Measurements from ENCODE around the gene PCSK5. TPM values are rescaled to one million over a fixed set of nuclear protein-coding genes. Genes with fewer than 3 reads are reported as not detected.
"Not testable (repeated sequence)": the region's sequence is repeated elsewhere in the genome, so short reads cannot be mapped to it uniquely, and the experiment has no call there.

The PCSK5 gene
- total and polyA plus RNA-seq, 8 donors: 0.99 to 10.3 (median 4.4) TPM

DNA sequence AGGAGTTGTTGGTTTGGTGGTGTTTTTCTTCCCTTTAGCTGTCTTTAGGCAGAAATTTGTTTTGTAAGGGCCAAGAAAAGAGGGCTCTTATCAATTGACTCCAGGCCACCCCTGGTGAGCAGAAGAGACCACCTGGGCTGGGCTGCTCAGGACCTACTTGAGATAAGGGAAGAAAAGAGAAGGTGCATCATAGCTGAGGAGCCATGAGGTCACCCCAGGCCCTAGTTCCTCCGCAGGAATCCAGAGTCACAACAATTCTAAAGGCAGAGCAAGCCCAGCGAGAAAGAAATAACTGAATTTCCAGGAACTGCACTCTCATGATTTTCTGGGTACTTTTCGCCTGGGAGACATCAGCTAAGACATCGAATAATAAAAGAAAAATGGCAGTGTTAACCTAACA is 468.9 kb downstream of the PCSK5 start:
- no peak overlapping the region for H3K27ac ChIP-seq
- no peaks in the 10 kb centered on the region for H3K36me3 ChIP-seq
- H3K9me3 ChIP-seq: no peaks in the 10 kb centered on the region
- no peak overlapping the region for H3K4me3 ChIP-seq
- ATAC-seq: no peak
- H3K4me1 ChIP-seq: no peaks in the 10 kb centered on the region
- WGBS, 2 donors: 89% methylated on average over 4 of the region's 4 CpGs
- no peak for DNase-seq
- TF ChIP-seq, protein P1, sequence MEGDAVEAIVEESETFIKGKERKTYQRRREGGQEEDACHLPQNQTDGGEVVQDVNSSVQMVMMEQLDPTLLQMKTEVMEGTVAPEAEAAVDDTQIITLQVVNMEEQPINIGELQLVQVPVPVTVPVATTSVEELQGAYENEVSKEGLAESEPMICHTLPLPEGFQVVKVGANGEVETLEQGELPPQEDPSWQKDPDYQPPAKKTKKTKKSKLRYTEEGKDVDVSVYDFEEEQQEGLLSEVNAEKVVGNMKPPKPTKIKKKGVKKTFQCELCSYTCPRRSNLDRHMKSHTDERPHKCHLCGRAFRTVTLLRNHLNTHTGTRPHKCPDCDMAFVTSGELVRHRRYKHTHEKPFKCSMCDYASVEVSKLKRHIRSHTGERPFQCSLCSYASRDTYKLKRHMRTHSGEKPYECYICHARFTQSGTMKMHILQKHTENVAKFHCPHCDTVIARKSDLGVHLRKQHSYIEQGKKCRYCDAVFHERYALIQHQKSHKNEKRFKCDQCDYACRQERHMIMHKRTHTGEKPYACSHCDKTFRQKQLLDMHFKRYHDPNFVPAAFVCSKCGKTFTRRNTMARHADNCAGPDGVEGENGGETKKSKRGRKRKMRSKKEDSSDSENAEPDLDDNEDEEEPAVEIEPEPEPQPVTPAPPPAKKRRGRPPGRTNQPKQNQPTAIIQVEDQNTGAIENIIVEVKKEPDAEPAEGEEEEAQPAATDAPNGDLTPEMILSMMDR (IDR thresholded peaks at IDR 0.05): no peak
- no peak for FAIRE-seq
- intact Hi-C loops (cut with DNase I): no loop called here
- no peaks in the 10 kb centered on the region for H3K27me3 ChIP-seq

DNA sequence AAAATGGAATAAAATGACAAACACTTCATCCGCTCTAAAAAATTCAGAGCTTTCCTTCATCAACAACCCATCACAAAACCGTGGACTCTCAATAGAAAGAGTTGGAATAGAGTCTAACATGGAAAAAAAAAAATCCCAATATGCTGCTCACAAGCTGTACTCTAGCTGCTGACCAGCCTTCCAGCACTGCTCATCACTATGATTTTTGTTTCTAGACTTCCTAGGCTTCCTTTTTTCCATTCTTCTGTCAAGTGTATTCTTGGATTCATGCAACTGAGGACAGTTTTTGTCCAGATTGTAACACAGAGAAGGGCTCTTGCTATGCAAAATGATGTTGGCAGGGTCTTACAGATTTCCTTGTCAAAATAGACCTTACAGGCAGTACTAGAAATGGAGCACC is 469.3 kb downstream of the PCSK5 start:
- DNase-seq (no peak), FAIRE-seq (no peak), ATAC-seq (no peak)
- Histone ChIP-seq H3K4me1 (no peaks in the 10 kb centered on the region), H3K27me3 (no peaks in the 10 kb centered on the region), H3K36me3 (no peaks in the 10 kb centered on the region), H3K27ac (no peak overlapping the region), H3K9me3 (no peaks in the 10 kb centered on the region), H3K4me3 (no peak overlapping the region)
- 90 to 95% methylated on average over 2 of the region's 2 CpGs for WGBS, 2 donors
- TF ChIP-seq, protein P1 (IDR thresholded peaks at IDR 0.05): no peak
- intact Hi-C loops (cut with DNase I): no loop called here

DNA sequence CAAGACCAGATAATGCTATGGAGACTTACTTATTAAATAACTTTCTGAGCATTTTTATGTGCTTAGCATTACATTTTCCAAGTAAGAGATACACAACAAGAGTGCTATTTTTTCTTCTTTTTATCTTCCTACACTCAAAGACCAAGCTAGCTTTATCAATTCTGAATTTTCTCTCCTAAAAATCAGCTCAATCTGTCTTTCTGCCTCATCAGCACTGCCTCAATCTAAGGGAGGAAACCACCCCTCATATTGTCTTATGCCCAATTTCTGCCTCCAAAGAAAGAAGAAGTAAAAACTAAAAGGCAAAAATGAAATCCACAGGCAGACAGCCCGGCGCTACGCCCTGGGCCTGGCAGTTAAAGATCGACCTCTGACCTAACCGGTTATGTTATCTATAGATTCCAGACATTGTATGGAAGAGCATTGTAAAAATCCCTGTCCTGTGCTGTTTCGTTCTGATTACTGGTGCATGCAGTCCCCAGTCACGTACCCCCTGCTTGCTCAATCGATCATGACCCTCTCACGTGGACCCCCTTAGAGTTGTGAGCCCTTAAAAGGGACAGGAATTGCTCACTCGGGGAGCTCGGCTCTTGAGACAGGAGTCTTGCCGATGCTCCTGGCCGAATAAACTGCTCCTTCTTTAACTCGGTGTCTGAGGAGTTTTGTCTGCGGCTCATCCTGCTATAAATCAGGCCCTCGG is 472.0 kb downstream of the PCSK5 start:
- ATAC-seq: not testable (repeated sequence)

DNA sequence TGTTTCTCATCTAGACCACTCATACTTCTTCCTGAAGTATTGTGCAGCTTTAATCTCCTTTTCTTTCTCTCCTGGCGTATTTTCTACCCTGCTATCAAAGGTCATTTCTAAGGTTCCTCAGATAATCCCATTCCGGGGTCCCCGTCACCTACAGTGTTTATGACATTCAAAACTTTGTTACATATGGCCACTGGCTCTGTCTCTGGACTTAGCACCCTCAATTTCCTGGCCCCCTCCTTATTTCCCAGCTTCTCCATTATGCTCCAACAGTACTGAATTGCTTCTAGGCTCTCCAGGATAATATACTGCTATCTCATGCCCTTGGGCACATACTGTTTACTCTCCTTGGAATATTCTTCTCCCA is 472.5 kb downstream of the PCSK5 start:
- Histone ChIP-seq H3K4me3 (no peak overlapping the region), H3K27ac (no peak overlapping the region), H3K4me1 (no peaks in the 10 kb centered on the region), H3K27me3 (no peaks in the 10 kb centered on the region), H3K36me3 (no peaks in the 10 kb centered on the region), H3K9me3 (no peaks in the 10 kb centered on the region)
- intact Hi-C loops (cut with DNase I): no loop called here
- 48 to 57% methylated on average over 3 of the region's 3 CpGs for WGBS, 2 donors
- no peak for FAIRE-seq
- TF ChIP-seq, protein P1 (IDR thresholded peaks at IDR 0.05): no peak
- DNase-seq: no peak
- no peak for ATAC-seq

More for the DNA sequence above, 472.0 kb downstream of the PCSK5 start:
- H3K27me3 ChIP-seq; intact Hi-C loops (cut with DNase I); H3K9me3 ChIP-seq; H3K4me1 ChIP-seq; FAIRE-seq; DNase-seq; H3K4me3 ChIP-seq; H3K36me3 ChIP-seq; H3K27ac ChIP-seq: not testable (repeated sequence)
- WGBS, 2 donors: 90 to 93% methylated on average over 16 of the region's 16 CpGs

DNA sequence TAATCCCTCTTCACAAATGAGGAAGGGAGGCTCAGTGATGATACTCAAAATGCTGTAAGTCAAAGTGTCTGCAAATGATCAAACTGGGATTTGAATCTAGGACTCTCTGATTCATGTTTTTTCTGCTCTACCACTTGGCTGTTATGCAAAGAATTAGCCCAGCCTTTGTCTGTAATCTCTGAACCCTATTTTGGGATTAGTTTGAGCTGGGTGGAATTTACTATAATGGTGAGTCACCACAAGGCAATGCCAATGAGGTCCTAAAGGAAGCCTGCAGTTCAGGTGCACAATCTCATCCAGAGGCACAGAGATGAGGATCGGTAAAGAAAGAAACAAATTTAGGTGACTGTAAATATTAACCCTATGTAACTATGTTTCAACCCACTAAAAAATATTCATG is 474.6 kb downstream of the PCSK5 start:
- intact Hi-C loops (cut with DNase I): no loop called here
- no peaks in the 10 kb centered on the region for H3K36me3 ChIP-seq
- H3K27me3 ChIP-seq: no peaks in the 10 kb centered on the region
- no peak overlapping the region for H3K27ac ChIP-seq
- TF ChIP-seq, protein P1 (IDR thresholded peaks at IDR 0.05): no peak
- DNase-seq (no peak), ATAC-seq (peak; percentile 49 to 74 (median 55)), FAIRE-seq (no peak)
- H3K9me3 ChIP-seq: no peaks in the 10 kb centered on the region
- no peak overlapping the region for H3K4me3 ChIP-seq
- peaks cover 11 to 18% (median 16%) of the 10 kb centered on the region in 3 donors for H3K4me1 ChIP-seq
- 23 to 48% methylated on average over 1 of the region's 1 CpG for WGBS, 2 donors

Data from pancreas (tissue), 10 donors.